IMR-90 (cell line): ENCODE data around the gene CAMTA1.

Source experiments
- BHLHE40 ChIP-seq: fragments of 150-350 bp; IDR thresholded peaks from 2 replicates; pipeline ENCODE4 v1.6.1; 2016; ENCODE audit warnings: mild to moderate bottlenecking, low read depth, low read length
- CEBPB ChIP-seq: IDR thresholded peaks from 2 replicates; pipeline ENCODE4 v1.6.1; 2012; ENCODE audit warnings: low read depth, low read length, improper control_type of control experiment
- POLR2A ChIP-seq: IDR thresholded peaks from 2 replicates; pipeline ENCODE4 v1.6.1; 2012; ENCODE audit warnings: mild to moderate bottlenecking, low read depth, low read length
- RAD21 ChIP-seq: IDR thresholded peaks from 2 replicates; pipeline ENCODE4 v1.6.1; 2012; ENCODE audit warnings: low read length, improper control_type of control experiment
- RCOR1 ChIP-seq: IDR thresholded peaks from 2 replicates; pipeline ENCODE4 v1.6.1; 2012; ENCODE audit warnings: mild to moderate bottlenecking, low read length, improper control_type of control experiment; ENCODE audit not compliant: insufficient replicate concordance
- RFX5 ChIP-seq: IDR thresholded peaks from 2 replicates; pipeline ENCODE4 v1.8.0; 2012; ENCODE audit warnings: low read depth, mild to moderate bottlenecking, low read length, moderate library complexity
- SMC3 ChIP-seq: fragments of 150-350 bp; IDR thresholded peaks from 2 replicates; pipeline ENCODE4 v1.6.1; 2016; ENCODE audit warnings: low read depth, mild to moderate bottlenecking, antibody characterized with exemption, low read length, moderate library complexity
- TF ChIP-seq, protein P1 (sequence below): conservative IDR thresholded peaks from 2 replicates; pipeline ENCODE4 v1.5.1; 2012; ENCODE audit warnings: mild to moderate bottlenecking, low read depth, low read length, improper control_type of control experiment

DNA sequence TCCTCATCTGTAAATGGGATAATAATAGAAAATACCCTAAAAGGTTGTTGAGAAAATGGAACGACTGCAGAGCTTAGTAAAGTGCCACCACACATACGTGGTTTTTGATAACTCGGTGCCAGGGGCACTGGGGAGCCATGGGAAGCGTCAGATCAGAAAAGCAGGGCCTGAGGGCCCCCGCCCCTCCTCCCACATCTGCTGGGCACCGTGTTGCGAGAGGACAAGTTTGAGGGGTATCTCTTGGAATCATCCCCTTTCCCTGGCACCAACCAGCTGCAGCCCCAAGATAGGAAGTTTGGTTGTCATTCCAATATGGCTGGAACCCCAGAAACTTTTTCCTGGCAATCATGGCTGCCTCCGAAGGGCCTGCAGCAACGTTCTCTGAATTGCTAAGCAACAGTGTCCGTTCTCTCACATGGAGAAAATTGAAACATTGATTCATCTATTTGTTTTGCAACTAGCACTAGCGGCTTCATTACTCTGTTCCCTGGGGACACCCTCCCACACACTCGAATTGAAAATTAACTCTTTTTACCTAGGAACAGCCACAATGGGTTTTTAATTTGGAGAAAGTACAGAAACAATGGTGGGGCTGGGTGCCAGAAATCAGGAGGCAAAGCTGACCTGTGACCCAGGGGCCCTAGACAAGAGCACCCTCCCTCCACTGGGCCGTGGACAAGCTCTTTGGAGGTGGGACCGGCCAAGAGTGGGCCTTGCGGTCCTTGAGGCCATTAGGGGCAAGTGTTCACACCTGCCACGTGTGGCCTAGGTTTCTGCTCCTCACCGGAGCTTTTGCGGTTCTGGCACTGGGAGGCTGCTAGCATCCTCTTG lies 795.9 kb downstream of the CAMTA1 start:
- no peak for TF ChIP-seq POLR2A
- TF ChIP-seq, protein P1, sequence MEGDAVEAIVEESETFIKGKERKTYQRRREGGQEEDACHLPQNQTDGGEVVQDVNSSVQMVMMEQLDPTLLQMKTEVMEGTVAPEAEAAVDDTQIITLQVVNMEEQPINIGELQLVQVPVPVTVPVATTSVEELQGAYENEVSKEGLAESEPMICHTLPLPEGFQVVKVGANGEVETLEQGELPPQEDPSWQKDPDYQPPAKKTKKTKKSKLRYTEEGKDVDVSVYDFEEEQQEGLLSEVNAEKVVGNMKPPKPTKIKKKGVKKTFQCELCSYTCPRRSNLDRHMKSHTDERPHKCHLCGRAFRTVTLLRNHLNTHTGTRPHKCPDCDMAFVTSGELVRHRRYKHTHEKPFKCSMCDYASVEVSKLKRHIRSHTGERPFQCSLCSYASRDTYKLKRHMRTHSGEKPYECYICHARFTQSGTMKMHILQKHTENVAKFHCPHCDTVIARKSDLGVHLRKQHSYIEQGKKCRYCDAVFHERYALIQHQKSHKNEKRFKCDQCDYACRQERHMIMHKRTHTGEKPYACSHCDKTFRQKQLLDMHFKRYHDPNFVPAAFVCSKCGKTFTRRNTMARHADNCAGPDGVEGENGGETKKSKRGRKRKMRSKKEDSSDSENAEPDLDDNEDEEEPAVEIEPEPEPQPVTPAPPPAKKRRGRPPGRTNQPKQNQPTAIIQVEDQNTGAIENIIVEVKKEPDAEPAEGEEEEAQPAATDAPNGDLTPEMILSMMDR = no peak
- TF ChIP-seq RCOR1 = no peak
- no peak for TF ChIP-seq SMC3
- TF ChIP-seq CEBPB = no peak
- no peak for TF ChIP-seq RFX5
- no peak for TF ChIP-seq BHLHE40
- TF ChIP-seq RAD21 = no peak
